ENCODE measurements around the gene HEATR3.

Gene HEATR3

DNA sequence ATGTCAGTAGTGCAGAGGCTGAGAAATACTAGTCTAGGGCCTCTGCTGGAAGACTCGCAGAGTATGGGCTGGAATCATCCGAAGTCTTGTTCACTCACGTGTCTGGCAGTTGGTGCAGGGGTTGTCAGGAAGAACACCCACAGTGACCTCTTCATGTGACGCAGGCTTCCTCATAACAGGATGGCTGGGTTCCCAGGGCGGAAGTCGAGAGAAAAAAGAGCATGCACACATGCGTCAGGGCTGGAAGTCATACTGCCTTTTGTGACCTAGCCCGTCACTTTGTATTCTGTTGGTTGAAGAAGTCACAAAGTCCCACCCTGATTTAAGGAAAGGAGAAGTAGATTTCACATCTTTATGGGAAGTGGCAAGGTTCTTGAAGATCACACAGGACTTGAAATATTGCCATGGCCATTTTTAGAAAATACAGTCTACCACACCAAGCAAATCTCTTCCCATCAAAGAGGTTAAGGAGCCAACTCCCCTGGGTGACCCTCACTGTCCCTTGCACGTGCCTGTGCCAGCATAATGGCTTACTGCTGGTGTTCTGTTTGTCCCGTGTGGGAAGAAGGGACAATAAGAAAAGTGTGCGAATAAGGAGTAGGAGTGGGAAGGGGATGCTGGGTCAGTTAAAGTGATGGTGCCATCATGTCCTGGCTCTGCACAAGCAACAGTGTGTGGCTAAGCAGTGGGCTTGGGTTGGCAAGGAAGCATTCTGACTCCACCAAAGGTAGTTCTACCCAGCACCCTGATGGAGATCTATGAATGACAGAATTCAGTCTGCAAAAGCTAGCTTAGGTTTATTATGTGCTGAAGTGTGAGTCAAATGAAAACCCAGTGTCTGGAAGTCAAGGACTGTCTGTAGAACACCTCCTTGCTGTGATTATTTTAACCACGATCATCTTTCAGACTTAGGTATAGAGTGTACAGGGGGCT, 28.1 kb downstream of the HEATR3 start:
- TF ChIP-seq, protein P1, sequence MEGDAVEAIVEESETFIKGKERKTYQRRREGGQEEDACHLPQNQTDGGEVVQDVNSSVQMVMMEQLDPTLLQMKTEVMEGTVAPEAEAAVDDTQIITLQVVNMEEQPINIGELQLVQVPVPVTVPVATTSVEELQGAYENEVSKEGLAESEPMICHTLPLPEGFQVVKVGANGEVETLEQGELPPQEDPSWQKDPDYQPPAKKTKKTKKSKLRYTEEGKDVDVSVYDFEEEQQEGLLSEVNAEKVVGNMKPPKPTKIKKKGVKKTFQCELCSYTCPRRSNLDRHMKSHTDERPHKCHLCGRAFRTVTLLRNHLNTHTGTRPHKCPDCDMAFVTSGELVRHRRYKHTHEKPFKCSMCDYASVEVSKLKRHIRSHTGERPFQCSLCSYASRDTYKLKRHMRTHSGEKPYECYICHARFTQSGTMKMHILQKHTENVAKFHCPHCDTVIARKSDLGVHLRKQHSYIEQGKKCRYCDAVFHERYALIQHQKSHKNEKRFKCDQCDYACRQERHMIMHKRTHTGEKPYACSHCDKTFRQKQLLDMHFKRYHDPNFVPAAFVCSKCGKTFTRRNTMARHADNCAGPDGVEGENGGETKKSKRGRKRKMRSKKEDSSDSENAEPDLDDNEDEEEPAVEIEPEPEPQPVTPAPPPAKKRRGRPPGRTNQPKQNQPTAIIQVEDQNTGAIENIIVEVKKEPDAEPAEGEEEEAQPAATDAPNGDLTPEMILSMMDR (IDR thresholded peaks at IDR 0.05; ENCODE audit: control insufficient read depth, extremely low read depth, insufficient read depth): no peak
- DNase-seq (ENCODE audit: low read depth): no peak
- H3K4me3 ChIP-seq (ENCODE audit: low read depth, low read length): no peak overlapping the region

DNA sequence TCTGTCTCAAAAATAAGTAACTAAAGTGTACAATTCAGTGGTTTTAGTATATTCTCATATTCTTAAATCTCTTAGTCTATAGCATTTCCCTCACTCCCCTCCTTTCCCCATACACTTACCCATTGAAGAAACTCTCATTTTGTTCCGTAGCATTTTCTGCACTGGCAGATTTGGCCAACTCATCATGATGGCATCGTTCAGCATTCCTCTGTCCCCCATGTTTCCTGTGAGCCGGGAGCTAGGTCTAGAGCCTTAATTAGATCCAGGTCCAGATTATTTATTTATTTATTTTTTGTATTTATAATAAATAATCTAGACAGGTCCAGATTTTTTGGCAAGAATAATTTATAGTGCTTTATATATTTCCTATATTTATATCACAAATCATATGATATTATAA, 31.0 kb downstream of the HEATR3 start:
- no peak overlapping the region for H3K4me3 ChIP-seq (ENCODE audit: low read depth, low read length)
- TF ChIP-seq, protein P1 (IDR thresholded peaks at IDR 0.05; ENCODE audit: control insufficient read depth, extremely low read depth, insufficient read depth): no peak
- DNase-seq (ENCODE audit: low read depth): no peak

DNA sequence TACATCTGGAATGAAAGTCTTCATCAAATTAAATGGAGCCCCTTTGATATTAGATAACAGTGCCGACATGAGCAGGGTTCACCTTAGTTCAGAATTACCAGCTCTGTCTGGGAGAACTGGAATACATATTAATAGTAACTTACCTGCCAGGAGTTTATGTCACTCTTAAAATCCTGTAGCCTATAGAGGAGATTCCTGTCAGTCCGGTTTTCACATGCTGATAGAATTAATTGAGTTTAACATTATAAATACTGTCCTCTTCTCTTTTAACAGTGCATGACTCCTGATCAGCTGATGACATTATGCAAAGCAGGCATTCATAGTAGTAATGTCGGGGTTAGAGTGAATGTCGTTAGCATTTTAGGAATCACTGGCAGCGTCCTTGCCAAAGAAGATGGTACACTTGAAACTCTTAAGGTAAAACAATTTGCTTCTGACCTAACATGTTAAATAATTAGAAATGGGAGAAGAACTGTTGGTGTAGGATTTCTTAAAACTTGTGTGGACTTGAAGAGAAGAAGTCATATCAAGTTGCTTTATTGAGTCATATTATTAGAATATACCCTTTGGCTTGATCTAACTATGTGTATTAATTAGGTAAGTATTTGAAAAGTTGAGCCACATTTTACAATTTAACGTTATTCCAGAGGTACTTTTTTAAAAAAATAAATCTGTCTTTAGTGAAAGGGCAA, 34.3 kb downstream of the HEATR3 start:
- TF ChIP-seq, protein P1 (IDR thresholded peaks at IDR 0.05; ENCODE audit: control insufficient read depth, extremely low read depth, insufficient read depth): no peak
- DNase-seq (ENCODE audit: low read depth): peak; percentile 95

DNA sequence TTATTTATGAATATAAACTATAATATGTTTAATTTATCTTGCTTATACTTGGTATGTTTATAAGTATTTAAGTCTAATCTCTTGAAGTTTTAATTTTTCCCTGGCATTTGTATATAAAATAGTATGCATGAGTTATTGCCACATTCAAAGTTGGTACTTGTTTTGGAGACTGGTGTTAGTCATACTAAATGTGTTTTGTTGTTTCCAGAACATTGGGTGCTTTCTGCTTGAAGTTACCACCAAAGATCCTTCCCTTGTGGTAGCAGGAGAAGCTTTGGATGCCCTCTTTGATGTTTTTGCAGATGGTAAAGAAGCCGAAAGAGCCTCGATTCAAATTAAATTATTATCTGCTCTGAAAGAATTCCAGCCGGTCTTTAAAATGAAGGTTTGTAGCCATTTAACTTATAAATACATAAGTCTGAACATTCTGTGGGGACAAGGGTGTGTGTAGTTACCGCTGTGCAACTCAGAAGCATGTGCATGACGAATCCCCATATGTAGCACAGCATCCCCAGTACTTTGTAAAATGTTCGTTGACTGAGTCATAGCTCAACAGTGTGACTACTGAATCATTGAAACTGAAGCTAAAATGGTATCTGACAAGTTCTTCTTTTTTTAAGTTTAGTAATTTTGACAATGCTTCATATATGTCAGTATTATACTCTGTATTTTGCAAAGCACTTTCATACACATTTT, 36.4 kb downstream of the HEATR3 start:
- H3K4me3 ChIP-seq (ENCODE audit: low read depth, low read length): no peak overlapping the region
- TF ChIP-seq, protein P1 (IDR thresholded peaks at IDR 0.05; ENCODE audit: control insufficient read depth, extremely low read depth, insufficient read depth): no peak
- no peak for DNase-seq (ENCODE audit: low read depth)

More for the DNA sequence above, 34.3 kb downstream of the HEATR3 start:
- H3K4me3 ChIP-seq (ENCODE audit: low read depth, low read length): peak overlapping the region; percentile 7; the same call in 1 of the 2 replicates

DNA sequence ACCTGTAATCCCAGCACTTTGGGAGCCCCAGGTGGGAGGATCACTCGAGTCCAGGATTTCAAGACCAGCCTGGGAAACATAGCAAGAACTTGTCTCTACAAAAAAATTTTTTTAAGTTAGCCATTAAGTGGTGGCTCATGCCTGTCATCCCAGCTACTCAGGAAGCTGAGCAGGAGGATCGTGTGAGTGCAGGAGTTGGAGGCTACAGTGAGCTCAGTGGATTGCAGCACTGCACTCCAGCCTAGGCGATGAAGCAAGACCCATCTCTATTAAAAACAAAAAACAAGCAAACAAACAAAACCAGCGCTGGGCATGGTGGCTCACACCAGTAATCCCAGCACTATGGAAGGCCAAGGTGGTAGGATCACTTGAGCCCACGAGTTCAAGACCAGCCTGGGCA, 38.0 kb downstream of the HEATR3 start:
- DNase-seq (ENCODE audit: low read depth): no peak
- TF ChIP-seq, protein P1 (IDR thresholded peaks at IDR 0.05; ENCODE audit: control insufficient read depth, extremely low read depth, insufficient read depth): no peak
- no peak overlapping the region for H3K4me3 ChIP-seq (ENCODE audit: low read depth, low read length)

DNA sequence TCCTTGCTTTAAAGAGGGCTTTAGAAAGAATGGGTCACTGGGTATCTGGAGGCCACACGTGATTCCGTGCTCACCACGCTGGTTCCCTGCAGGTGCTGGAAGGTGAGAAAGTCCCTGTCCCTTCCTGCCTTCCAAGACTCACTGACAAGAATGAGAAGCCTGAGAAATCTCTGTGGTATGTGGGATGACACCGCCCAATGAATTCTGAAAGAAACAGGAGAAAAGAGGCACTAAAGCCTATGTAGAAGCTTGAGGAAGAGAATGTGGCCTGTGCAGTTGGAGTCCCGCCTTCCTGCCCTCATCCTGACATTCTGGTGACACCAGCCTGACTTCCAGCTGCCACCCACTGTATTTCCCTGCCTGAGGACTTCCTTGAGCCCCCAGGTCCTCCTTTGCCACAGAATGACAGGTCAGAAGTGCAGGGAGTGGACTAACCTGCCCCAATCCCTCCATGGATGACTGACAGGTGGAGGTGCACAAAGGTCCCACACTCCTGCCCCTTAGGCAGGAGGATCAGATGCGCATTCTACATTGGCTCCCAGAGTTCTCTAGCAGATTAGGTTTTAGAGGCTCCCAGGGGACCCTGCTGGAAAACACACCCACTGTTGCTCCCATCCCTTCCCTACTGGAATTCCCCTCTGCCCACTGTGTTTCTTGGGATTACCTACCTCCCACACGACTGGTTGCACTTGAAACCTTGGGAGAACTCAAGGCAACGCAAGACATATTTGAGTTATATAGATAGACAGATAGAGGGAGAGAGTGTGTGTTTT, 48.8 kb downstream of the HEATR3 start:
- TF ChIP-seq, protein P1 (IDR thresholded peaks at IDR 0.05; ENCODE audit: control insufficient read depth, extremely low read depth, insufficient read depth): no peak
- no peak overlapping the region for H3K4me3 ChIP-seq (ENCODE audit: low read depth, low read length)
- no peak for DNase-seq (ENCODE audit: low read depth)

All from LNCaP clone FGC (cell line).